ENCODE results near the gene ASAP3. TPM values are rescaled to one million over a fixed set of nuclear protein-coding genes. Genes with fewer than 3 reads are reported as not detected.

The ASAP3 gene
- total and polyA plus RNA-seq, 9 of the 15 experiments (the other 6 are each of a cell fraction or from before 2014, with no cell fraction given), result 1.7 to 31.2 (median 17.4) TPM

DNA sequence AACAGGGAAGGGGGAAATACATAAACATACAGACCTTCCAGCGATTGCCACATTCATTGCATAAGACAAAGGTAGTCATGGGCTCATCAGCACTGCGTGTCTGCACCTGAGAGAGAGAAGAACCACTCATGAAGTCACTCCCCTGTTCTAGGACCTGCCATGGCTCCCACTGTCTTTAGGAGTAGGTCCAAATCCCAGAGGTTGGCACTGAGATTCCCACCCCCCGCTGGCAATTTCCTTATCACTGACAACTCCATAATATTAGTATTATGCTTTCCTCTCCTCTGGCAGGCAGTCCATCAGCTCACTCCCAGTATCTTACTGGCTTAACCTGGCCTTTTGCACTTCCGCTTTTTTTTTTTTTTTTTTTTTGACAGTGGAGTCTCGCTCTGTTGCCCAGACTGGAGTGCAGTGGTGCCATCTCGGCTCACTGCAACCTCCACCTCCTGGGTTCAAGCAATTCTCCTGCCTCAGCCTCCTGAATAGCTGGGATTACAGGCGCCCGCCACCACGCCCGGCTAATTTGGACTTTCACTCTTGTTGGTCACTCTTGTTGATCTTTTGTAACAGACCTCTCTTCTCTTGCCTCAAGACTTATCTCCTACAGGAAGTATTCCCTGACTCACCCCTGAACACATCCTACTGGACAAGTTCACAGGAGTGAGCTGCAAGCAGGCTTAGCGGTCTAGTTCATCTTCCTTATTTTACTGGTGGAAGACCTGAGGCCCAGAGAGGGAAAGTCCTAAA is 99.5 kb downstream of the ASAP3 start (continued):
- TF ChIP-seq CBX2 (IDR thresholded peaks at IDR 0.05; ENCODE audit: insufficient read depth, low read length, poor library complexity, severe bottlenecking), result no peak
- TF ChIP-seq ZNF384 (IDR thresholded peaks at IDR 0.05; ENCODE audit: low read depth, low read length), result peak; percentile 89
- TF ChIP-seq SNRNP70 (optimal IDR thresholded peaks at IDR 0.05; ENCODE audit: low read depth, low read length), result no peak
- TF ChIP-seq NR2F6 (CRISPR knock-in tag; IDR thresholded peaks at IDR 0.05), result no peak
- peak; percentile 61; the same call in 1 of the 2 replicates for TF ChIP-seq NR2C1 (IDR thresholded peaks at IDR 0.05)
- peak; percentile 77 for TF ChIP-seq NR2C1 (tag; IDR thresholded peaks at IDR 0.05)
- TF ChIP-seq, protein P1, sequence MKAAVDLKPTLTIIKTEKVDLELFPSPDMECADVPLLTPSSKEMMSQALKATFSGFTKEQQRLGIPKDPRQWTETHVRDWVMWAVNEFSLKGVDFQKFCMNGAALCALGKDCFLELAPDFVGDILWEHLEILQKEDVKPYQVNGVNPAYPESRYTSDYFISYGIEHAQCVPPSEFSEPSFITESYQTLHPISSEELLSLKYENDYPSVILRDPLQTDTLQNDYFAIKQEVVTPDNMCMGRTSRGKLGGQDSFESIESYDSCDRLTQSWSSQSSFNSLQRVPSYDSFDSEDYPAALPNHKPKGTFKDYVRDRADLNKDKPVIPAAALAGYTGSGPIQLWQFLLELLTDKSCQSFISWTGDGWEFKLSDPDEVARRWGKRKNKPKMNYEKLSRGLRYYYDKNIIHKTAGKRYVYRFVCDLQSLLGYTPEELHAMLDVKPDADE (conservative IDR thresholded peaks at IDR 0.05; ENCODE audit: control insufficient read depth, low read depth, low read length), result no peak
- TF ChIP-seq, protein P2, sequence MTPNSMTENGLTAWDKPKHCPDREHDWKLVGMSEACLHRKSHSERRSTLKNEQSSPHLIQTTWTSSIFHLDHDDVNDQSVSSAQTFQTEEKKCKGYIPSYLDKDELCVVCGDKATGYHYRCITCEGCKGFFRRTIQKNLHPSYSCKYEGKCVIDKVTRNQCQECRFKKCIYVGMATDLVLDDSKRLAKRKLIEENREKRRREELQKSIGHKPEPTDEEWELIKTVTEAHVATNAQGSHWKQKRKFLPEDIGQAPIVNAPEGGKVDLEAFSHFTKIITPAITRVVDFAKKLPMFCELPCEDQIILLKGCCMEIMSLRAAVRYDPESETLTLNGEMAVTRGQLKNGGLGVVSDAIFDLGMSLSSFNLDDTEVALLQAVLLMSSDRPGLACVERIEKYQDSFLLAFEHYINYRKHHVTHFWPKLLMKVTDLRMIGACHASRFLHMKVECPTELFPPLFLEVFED (CRISPR knock-in tag; conservative IDR thresholded peaks at IDR 0.05), result no peak
- TF ChIP-seq, protein P3, sequence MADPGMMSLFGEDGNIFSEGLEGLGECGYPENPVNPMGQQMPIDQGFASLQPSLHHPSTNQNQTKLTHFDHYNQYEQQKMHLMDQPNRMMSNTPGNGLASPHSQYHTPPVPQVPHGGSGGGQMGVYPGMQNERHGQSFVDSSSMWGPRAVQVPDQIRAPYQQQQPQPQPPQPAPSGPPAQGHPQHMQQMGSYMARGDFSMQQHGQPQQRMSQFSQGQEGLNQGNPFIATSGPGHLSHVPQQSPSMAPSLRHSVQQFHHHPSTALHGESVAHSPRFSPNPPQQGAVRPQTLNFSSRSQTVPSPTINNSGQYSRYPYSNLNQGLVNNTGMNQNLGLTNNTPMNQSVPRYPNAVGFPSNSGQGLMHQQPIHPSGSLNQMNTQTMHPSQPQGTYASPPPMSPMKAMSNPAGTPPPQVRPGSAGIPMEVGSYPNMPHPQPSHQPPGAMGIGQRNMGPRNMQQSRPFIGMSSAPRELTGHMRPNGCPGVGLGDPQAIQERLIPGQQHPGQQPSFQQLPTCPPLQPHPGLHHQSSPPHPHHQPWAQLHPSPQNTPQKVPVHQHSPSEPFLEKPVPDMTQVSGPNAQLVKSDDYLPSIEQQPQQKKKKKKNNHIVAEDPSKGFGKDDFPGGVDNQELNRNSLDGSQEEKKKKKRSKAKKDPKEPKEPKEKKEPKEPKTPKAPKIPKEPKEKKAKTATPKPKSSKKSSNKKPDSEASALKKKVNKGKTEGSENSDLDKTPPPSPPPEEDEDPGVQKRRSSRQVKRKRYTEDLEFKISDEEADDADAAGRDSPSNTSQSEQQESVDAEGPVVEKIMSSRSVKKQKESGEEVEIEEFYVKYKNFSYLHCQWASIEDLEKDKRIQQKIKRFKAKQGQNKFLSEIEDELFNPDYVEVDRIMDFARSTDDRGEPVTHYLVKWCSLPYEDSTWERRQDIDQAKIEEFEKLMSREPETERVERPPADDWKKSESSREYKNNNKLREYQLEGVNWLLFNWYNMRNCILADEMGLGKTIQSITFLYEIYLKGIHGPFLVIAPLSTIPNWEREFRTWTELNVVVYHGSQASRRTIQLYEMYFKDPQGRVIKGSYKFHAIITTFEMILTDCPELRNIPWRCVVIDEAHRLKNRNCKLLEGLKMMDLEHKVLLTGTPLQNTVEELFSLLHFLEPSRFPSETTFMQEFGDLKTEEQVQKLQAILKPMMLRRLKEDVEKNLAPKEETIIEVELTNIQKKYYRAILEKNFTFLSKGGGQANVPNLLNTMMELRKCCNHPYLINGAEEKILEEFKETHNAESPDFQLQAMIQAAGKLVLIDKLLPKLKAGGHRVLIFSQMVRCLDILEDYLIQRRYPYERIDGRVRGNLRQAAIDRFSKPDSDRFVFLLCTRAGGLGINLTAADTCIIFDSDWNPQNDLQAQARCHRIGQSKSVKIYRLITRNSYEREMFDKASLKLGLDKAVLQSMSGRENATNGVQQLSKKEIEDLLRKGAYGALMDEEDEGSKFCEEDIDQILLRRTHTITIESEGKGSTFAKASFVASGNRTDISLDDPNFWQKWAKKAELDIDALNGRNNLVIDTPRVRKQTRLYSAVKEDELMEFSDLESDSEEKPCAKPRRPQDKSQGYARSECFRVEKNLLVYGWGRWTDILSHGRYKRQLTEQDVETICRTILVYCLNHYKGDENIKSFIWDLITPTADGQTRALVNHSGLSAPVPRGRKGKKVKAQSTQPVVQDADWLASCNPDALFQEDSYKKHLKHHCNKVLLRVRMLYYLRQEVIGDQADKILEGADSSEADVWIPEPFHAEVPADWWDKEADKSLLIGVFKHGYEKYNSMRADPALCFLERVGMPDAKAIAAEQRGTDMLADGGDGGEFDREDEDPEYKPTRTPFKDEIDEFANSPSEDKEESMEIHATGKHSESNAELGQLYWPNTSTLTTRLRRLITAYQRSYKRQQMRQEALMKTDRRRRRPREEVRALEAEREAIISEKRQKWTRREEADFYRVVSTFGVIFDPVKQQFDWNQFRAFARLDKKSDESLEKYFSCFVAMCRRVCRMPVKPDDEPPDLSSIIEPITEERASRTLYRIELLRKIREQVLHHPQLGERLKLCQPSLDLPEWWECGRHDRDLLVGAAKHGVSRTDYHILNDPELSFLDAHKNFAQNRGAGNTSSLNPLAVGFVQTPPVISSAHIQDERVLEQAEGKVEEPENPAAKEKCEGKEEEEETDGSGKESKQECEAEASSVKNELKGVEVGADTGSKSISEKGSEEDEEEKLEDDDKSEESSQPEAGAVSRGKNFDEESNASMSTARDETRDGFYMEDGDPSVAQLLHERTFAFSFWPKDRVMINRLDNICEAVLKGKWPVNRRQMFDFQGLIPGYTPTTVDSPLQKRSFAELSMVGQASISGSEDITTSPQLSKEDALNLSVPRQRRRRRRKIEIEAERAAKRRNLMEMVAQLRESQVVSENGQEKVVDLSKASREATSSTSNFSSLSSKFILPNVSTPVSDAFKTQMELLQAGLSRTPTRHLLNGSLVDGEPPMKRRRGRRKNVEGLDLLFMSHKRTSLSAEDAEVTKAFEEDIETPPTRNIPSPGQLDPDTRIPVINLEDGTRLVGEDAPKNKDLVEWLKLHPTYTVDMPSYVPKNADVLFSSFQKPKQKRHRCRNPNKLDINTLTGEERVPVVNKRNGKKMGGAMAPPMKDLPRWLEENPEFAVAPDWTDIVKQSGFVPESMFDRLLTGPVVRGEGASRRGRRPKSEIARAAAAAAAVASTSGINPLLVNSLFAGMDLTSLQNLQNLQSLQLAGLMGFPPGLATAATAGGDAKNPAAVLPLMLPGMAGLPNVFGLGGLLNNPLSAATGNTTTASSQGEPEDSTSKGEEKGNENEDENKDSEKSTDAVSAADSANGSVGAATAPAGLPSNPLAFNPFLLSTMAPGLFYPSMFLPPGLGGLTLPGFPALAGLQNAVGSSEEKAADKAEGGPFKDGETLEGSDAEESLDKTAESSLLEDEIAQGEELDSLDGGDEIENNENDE (IDR thresholded peaks at IDR 0.05; ENCODE audit: low read depth, low read length), result no peak
- no peak for TF ChIP-seq NFYB (IDR thresholded peaks at IDR 0.05; ENCODE audit: extremely low read depth, insufficient read length)
- no peak for TF ChIP-seq DDX20 (tag; IDR thresholded peaks at IDR 0.05; ENCODE audit: low read depth)
